ENCODE results near the gene TANC2.

- TF ChIP-seq POLR2AphosphoS5 (IDR thresholded peaks at IDR 0.05), result no peak
- TF ChIP-seq CTCF (IDR thresholded peaks at IDR 0.05), result no peak
Measured at GRCh38 chr17:62989501-62989900, 23.5 kb downstream of the TANC2 start.

All from prostate gland (tissue), 2 donors.